ENCODE data around the gene TCP1.

DNA sequence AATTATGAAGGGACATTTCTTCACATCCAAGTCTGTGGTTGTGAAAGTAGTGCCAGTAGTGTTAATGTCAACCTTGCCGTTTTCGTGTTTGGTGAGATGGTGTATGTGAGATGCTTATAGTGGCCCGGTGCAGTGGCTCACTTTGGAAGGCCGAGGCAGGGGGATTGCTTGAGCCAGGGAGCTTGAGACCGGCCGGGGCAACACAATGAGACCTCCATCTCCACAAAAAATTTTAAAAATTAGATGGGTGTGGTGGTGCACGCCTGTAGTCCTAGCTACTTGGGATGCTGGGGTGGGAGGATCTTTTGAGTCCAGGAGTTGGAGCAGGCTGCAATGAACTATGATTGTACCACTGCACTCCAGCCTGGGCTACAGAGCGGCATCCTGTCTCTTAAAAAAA, 48.1 kb upstream of the TCP1 start:
- TF ChIP-seq, protein P1, sequence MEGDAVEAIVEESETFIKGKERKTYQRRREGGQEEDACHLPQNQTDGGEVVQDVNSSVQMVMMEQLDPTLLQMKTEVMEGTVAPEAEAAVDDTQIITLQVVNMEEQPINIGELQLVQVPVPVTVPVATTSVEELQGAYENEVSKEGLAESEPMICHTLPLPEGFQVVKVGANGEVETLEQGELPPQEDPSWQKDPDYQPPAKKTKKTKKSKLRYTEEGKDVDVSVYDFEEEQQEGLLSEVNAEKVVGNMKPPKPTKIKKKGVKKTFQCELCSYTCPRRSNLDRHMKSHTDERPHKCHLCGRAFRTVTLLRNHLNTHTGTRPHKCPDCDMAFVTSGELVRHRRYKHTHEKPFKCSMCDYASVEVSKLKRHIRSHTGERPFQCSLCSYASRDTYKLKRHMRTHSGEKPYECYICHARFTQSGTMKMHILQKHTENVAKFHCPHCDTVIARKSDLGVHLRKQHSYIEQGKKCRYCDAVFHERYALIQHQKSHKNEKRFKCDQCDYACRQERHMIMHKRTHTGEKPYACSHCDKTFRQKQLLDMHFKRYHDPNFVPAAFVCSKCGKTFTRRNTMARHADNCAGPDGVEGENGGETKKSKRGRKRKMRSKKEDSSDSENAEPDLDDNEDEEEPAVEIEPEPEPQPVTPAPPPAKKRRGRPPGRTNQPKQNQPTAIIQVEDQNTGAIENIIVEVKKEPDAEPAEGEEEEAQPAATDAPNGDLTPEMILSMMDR (IDR thresholded peaks at IDR 0.05), result no peak
- TF ChIP-seq POLR2A (IDR thresholded peaks at IDR 0.05), result no peak
